ENCODE measurements around the gene SMC1A. TPM values are rescaled to one million over a fixed set of nuclear protein-coding genes. Genes with fewer than 3 reads are reported as not detected.

The SMC1A gene
- total and polyA plus RNA-seq, 2 of the 8 experiments (the other 6 are each of a cell fraction or from before 2014, with no cell fraction given) = 22.2 to 98.1 TPM

DNA sequence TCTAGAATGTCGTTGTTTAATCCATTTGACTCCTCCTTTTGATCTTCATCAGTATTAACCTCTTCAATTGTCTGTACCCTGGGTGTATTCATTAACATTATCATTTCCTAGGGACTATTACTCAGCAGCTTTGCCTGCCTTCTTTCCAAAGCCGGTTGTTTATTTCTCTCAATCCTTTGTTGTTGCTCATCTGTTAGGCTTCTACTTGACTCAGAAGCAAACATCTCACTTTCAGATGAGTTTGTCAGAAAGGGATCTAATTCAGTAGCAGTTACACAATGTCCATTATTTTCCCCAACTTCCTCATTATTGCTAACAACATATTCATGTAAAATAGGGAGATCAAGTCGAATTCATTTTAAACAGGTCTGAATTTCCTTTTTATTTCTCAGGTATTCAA is 33.8 kb upstream of the SMC1A start (continued):
- TF ChIP-seq, protein P1, sequence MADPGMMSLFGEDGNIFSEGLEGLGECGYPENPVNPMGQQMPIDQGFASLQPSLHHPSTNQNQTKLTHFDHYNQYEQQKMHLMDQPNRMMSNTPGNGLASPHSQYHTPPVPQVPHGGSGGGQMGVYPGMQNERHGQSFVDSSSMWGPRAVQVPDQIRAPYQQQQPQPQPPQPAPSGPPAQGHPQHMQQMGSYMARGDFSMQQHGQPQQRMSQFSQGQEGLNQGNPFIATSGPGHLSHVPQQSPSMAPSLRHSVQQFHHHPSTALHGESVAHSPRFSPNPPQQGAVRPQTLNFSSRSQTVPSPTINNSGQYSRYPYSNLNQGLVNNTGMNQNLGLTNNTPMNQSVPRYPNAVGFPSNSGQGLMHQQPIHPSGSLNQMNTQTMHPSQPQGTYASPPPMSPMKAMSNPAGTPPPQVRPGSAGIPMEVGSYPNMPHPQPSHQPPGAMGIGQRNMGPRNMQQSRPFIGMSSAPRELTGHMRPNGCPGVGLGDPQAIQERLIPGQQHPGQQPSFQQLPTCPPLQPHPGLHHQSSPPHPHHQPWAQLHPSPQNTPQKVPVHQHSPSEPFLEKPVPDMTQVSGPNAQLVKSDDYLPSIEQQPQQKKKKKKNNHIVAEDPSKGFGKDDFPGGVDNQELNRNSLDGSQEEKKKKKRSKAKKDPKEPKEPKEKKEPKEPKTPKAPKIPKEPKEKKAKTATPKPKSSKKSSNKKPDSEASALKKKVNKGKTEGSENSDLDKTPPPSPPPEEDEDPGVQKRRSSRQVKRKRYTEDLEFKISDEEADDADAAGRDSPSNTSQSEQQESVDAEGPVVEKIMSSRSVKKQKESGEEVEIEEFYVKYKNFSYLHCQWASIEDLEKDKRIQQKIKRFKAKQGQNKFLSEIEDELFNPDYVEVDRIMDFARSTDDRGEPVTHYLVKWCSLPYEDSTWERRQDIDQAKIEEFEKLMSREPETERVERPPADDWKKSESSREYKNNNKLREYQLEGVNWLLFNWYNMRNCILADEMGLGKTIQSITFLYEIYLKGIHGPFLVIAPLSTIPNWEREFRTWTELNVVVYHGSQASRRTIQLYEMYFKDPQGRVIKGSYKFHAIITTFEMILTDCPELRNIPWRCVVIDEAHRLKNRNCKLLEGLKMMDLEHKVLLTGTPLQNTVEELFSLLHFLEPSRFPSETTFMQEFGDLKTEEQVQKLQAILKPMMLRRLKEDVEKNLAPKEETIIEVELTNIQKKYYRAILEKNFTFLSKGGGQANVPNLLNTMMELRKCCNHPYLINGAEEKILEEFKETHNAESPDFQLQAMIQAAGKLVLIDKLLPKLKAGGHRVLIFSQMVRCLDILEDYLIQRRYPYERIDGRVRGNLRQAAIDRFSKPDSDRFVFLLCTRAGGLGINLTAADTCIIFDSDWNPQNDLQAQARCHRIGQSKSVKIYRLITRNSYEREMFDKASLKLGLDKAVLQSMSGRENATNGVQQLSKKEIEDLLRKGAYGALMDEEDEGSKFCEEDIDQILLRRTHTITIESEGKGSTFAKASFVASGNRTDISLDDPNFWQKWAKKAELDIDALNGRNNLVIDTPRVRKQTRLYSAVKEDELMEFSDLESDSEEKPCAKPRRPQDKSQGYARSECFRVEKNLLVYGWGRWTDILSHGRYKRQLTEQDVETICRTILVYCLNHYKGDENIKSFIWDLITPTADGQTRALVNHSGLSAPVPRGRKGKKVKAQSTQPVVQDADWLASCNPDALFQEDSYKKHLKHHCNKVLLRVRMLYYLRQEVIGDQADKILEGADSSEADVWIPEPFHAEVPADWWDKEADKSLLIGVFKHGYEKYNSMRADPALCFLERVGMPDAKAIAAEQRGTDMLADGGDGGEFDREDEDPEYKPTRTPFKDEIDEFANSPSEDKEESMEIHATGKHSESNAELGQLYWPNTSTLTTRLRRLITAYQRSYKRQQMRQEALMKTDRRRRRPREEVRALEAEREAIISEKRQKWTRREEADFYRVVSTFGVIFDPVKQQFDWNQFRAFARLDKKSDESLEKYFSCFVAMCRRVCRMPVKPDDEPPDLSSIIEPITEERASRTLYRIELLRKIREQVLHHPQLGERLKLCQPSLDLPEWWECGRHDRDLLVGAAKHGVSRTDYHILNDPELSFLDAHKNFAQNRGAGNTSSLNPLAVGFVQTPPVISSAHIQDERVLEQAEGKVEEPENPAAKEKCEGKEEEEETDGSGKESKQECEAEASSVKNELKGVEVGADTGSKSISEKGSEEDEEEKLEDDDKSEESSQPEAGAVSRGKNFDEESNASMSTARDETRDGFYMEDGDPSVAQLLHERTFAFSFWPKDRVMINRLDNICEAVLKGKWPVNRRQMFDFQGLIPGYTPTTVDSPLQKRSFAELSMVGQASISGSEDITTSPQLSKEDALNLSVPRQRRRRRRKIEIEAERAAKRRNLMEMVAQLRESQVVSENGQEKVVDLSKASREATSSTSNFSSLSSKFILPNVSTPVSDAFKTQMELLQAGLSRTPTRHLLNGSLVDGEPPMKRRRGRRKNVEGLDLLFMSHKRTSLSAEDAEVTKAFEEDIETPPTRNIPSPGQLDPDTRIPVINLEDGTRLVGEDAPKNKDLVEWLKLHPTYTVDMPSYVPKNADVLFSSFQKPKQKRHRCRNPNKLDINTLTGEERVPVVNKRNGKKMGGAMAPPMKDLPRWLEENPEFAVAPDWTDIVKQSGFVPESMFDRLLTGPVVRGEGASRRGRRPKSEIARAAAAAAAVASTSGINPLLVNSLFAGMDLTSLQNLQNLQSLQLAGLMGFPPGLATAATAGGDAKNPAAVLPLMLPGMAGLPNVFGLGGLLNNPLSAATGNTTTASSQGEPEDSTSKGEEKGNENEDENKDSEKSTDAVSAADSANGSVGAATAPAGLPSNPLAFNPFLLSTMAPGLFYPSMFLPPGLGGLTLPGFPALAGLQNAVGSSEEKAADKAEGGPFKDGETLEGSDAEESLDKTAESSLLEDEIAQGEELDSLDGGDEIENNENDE (IDR thresholded peaks at IDR 0.05; ENCODE audit: insufficient replicate concordance, low read length) = no peak
- TF ChIP-seq EZH2 (IDR thresholded peaks at IDR 0.05; ENCODE audit: low read depth, low read length, severe bottlenecking) (no peak), SAP30 (IDR thresholded peaks at IDR 0.05; ENCODE audit: insufficient read depth, insufficient replicate concordance, low read length) (no peak), EGR1 (IDR thresholded peaks at IDR 0.05; ENCODE audit: borderline replicate concordance, low read depth, low read length) (no peak), CREB1 (IDR thresholded peaks at IDR 0.05) (no peak), RXRA (IDR thresholded peaks at IDR 0.05; ENCODE audit: insufficient read depth, low read depth, low read length) (no peak), POLR2A (IDR thresholded peaks at IDR 0.05; ENCODE audit: control extremely low read depth in 1 of 2, low read depth in 2 of 2, low read length in 2 of 2) (no peak), SP1 (IDR thresholded peaks at IDR 0.05; ENCODE audit: low read depth, low read length) (no peak), CHD1 (IDR thresholded peaks at IDR 0.05; ENCODE audit: low read depth, low read length) (no peak), TCF12 (IDR thresholded peaks at IDR 0.05; ENCODE audit: low read depth, low read length) (no peak), SIX5 (IDR thresholded peaks at IDR 0.05; ENCODE audit: low read depth, low read length) (no peak), RBBP5 (IDR thresholded peaks at IDR 0.05; ENCODE audit: borderline replicate concordance, low read depth, low read length) (no peak)
- TF ChIP-seq, protein P2, sequence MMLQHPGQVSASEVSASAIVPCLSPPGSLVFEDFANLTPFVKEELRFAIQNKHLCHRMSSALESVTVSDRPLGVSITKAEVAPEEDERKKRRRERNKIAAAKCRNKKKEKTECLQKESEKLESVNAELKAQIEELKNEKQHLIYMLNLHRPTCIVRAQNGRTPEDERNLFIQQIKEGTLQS (IDR thresholded peaks at IDR 0.05; ENCODE audit: insufficient read depth, low read depth, low read length) = no peak
